ENCODE results near the gene DOC2B. TPM values are rescaled to one million over a fixed set of nuclear protein-coding genes. Genes with fewer than 3 reads are reported as not detected.
"Not testable (repeated sequence)": the region's sequence is repeated elsewhere in the genome, so short reads cannot be mapped to it uniquely, and the experiment has no call there.

The DOC2B gene
- total and polyA plus RNA-seq, 5 donors from 2014 or later: not detected

- not testable (repeated sequence) for H3K36me3 Mint-ChIP-seq; H3K4me1 ChIP-seq (ENCODE audit: control insufficient read depth, insufficient read depth, low read length, poor library complexity, severe bottlenecking); H3K9me3 Mint-ChIP-seq; H3K4me1 Mint-ChIP-seq; H3K4me3 Mint-ChIP-seq; H3K27ac ChIP-seq (ENCODE audit: insufficient read depth, low read length, poor library complexity, severe bottlenecking); H3K27me3 ChIP-seq (ENCODE audit: control insufficient read depth, insufficient read depth, low read length); H3K4me3 ChIP-seq (ENCODE audit: low read depth, low read length); H3K9me3 ChIP-seq (ENCODE audit: control insufficient read depth in 2 of 2, low read length in 2 of 2); H3K36me3 ChIP-seq (ENCODE audit: control insufficient read depth, insufficient read depth, low read length); H3K27me3 Mint-ChIP-seq; H3K27ac Mint-ChIP-seq
- ATAC-seq (ENCODE audit: low read depth in 2 of 2) (peak; percentile 51 to 60), DNase-seq (peak in 2 of 3 donors; percentile 23 to 29)
Observed at GRCh38 chr17:134332-134785, 47.1 kb downstream of the DOC2B start.

DNA sequence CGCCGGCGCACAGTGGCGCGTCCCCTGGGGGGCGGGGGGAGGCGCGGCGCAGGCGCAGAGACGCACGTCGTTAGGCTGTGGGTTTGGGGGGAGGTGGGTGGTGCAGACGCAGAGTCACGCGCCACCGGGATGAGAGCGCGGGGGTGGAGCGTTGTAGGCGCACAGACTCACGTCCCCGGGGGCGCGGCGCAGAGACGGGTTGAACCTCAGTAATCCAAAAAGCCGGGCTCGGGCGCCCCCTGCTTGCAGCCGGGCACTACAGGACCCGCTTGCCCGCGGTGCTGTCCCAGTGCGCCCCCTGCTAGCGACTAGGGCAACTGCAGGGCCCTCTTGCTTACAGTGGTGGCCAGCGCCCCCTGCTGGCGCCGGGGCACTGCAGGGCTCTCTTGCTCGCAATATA lies 47.5 kb downstream of the DOC2B start:
- not testable (repeated sequence) for H3K27ac Mint-ChIP-seq; H3K4me3 ChIP-seq (ENCODE audit: low read depth, low read length); H3K9me3 ChIP-seq (ENCODE audit: control insufficient read depth in 2 of 2, low read length in 2 of 2); H3K4me3 Mint-ChIP-seq; H3K4me1 Mint-ChIP-seq; H3K27me3 ChIP-seq (ENCODE audit: control insufficient read depth, insufficient read depth, low read length); H3K4me1 ChIP-seq (ENCODE audit: control insufficient read depth, insufficient read depth, low read length, poor library complexity, severe bottlenecking); H3K36me3 ChIP-seq (ENCODE audit: control insufficient read depth, insufficient read depth, low read length); DNase-seq; ATAC-seq (ENCODE audit: low read depth in 2 of 2); H3K27me3 Mint-ChIP-seq; H3K9me3 Mint-ChIP-seq; H3K36me3 Mint-ChIP-seq; H3K27ac ChIP-seq (ENCODE audit: insufficient read depth, low read length, poor library complexity, severe bottlenecking)

DNA sequence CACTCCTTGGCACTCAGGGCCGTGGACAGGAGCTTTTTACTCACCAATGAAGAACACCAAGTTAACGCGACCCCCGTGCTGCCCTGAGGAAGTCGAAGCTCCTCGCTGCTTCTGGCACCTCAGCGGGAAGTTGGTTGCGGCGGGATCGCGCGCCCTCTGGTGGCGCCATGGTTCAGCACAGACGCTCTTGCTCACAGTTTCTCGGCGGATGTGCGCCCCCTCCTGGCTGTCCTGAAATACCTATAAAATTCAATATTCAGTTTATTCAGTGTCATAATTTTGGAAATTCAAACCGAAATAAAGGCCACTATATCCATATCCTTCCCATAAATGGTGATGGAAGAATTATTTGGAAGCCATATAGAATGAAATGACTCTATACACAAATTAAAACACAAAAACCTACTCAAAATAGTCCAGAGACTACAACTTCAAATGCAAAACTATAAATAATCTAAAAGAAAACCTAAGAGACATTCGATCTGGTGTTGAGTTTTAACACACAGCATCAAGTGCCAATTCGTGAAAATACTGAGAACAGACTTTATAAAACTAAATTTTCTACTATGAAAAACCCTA lies 63.0 kb downstream of the DOC2B start:
- peak in 2 of 3 donors; percentile 51 to 59 for DNase-seq
- H3K27me3 ChIP-seq (ENCODE audit: control insufficient read depth, insufficient read depth, low read length); H3K4me1 Mint-ChIP-seq; H3K27ac ChIP-seq (ENCODE audit: insufficient read depth, low read length, poor library complexity, severe bottlenecking); H3K27me3 Mint-ChIP-seq; H3K4me3 Mint-ChIP-seq; H3K27ac Mint-ChIP-seq; H3K9me3 Mint-ChIP-seq; ATAC-seq (ENCODE audit: low read depth in 2 of 2); H3K36me3 Mint-ChIP-seq; H3K9me3 ChIP-seq (ENCODE audit: control insufficient read depth in 2 of 2, low read length in 2 of 2); H3K4me3 ChIP-seq (ENCODE audit: low read depth, low read length); H3K4me1 ChIP-seq (ENCODE audit: control insufficient read depth, insufficient read depth, low read length, poor library complexity, severe bottlenecking); H3K36me3 ChIP-seq (ENCODE audit: control insufficient read depth, insufficient read depth, low read length): not testable (repeated sequence)

DNA sequence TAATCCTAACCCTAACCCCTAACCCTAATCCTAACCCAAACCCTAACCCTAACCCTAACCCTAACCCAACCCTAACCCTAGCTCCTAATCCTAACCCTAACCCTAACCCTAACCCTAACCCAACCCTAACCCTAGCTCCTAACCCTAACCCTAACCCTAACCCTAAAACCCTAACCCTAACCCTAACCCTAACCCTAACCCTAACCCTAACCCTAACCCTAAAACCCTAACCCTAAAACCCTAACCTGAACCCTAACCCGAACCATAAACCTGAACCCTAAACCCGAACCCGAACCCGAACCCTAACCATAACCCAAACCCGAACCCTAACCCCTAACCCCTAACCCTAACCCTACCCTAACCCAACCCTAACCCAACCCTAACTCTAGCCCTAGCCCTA lies 68.3 kb downstream of the DOC2B start:
- H3K36me3 ChIP-seq (ENCODE audit: control insufficient read depth, insufficient read depth, low read length); H3K27me3 ChIP-seq (ENCODE audit: control insufficient read depth, insufficient read depth, low read length); H3K4me3 ChIP-seq (ENCODE audit: low read depth, low read length); H3K9me3 Mint-ChIP-seq; H3K27me3 Mint-ChIP-seq; ATAC-seq (ENCODE audit: low read depth in 2 of 2); DNase-seq; H3K27ac ChIP-seq (ENCODE audit: insufficient read depth, low read length, poor library complexity, severe bottlenecking); H3K4me3 Mint-ChIP-seq; H3K9me3 ChIP-seq (ENCODE audit: control insufficient read depth in 2 of 2, low read length in 2 of 2); H3K4me1 ChIP-seq (ENCODE audit: control insufficient read depth, insufficient read depth, low read length, poor library complexity, severe bottlenecking); H3K36me3 Mint-ChIP-seq; H3K27ac Mint-ChIP-seq; H3K4me1 Mint-ChIP-seq: not testable (repeated sequence)

Other genes with a start within 250 kb of the DOC2B start
- gene SCGB1C2, start 44.1 kb downstream of the DOC2B start, total RNA-seq: not detected
- gene SCGB1C2, start 44.1 kb downstream of the DOC2B start, polyA plus RNA-seq: not detected
- 5.6 TPM for gene RPH3AL, start 171.2 kb upstream of the DOC2B start, total RNA-seq
- gene RPH3AL, start 171.2 kb upstream of the DOC2B start, polyA plus RNA-seq: 1 to 10 TPM in 2 of 4 donors, under 1 TPM in 2; 0.65 to 4.8 (median 1.9) TPM

Data from CD4-positive, CD25-positive, alpha-beta regulatory T cell (primary cell).